Measurements from ENCODE around the gene MT1HL1.

Gene MT1HL1

GRCh38 chr1:237004116-237004515, at the start of gene MT1HL1:
Gene MT1HL1 (minus strand): TSS chr1:237004441. CDS start chr1:237004372, 69 bp downstream.
- no peak for TF ChIP-seq ZFX (IDR thresholded peaks at IDR 0.05; ENCODE audit: borderline replicate concordance)
- no peak for TF ChIP-seq CTCF (IDR thresholded peaks at IDR 0.05)
- H3K27ac ChIP-seq: no peak within 1 kb of the TSS

- TF ChIP-seq CTCF (IDR thresholded peaks at IDR 0.05) (no peak), ZFX (IDR thresholded peaks at IDR 0.05; ENCODE audit: borderline replicate concordance) (no peak)
- H3K27ac ChIP-seq: no peak overlapping the region
Measured at GRCh38 chr1:237050915-237051314, 46.7 kb upstream of the MT1HL1 start.

- TF ChIP-seq ZFX (IDR thresholded peaks at IDR 0.05; ENCODE audit: borderline replicate concordance): no peak
- no peak for TF ChIP-seq CTCF (IDR thresholded peaks at IDR 0.05)
- no peak overlapping the region for H3K27ac ChIP-seq
Measured at GRCh38 chr1:237050185-237050584, 45.9 kb upstream of the MT1HL1 start.

GRCh38 chr1:237048803-237049202, 44.6 kb upstream of the MT1HL1 start:
- no peak overlapping the region for H3K27ac ChIP-seq

GRCh38 chr1:237045278-237046016, 41.2 kb upstream of the MT1HL1 start:
- TF ChIP-seq CTCF (IDR thresholded peaks at IDR 0.05) (no peak), ZFX (IDR thresholded peaks at IDR 0.05; ENCODE audit: borderline replicate concordance) (no peak)
- H3K27ac ChIP-seq: no peak overlapping the region

More at GRCh38 chr1:237048803-237049202, 44.6 kb upstream of the MT1HL1 start:
- TF ChIP-seq CTCF (IDR thresholded peaks at IDR 0.05) (no peak), ZFX (IDR thresholded peaks at IDR 0.05; ENCODE audit: borderline replicate concordance) (no peak)

- no peak overlapping the region for H3K27ac ChIP-seq
- TF ChIP-seq CTCF (IDR thresholded peaks at IDR 0.05) (no peak), ZFX (IDR thresholded peaks at IDR 0.05; ENCODE audit: borderline replicate concordance) (no peak)
Measured at GRCh38 chr1:237043846-237044636, 39.8 kb upstream of the MT1HL1 start.

Measured in 22Rv1 (cell line).